Hepatocyte (in vitro differentiated cells): Measurements from ENCODE around the gene COPZ2. TPM values are rescaled to one million over a fixed set of nuclear protein-coding genes. Genes with fewer than 3 reads are reported as not detected.
"Not testable (repeated sequence)": the region's sequence is repeated elsewhere in the genome, so short reads cannot be mapped to it uniquely, and the experiment has no call there.

Experiments used
- DNase-seq: peaks from one replicate; pipeline ENCODE4 v3.0.0-alpha.2; 2016; ENCODE audit warnings: low spot score
- H2AFZ ChIP-seq: fragments of 200-600 bp; sonication (generic); 2 replicates; pipeline ENCODE4 v1.6.0; 2016; ENCODE audit warnings: antibody characterized with exemption, mild to moderate bottlenecking
- H3K27ac ChIP-seq: fragments of 200-600 bp; sonication (generic); 2 replicates; pipeline ENCODE4 v1.5.1; 2016; ENCODE audit warnings: mild to moderate bottlenecking
- H3K27me3 ChIP-seq: fragments of 200-600 bp; sonication (generic); 2 replicates; pipeline ENCODE4 v1.6.1; 2016
- H3K36me3 ChIP-seq: fragments of 200-600 bp; sonication (generic); replicated peaks from 2 replicates; pipeline ENCODE4 v1.5.1; 2016; ENCODE audit warnings: low read depth; ENCODE audit not compliant: insufficient read depth
- H3K4me1 ChIP-seq: fragments of 200-600 bp; sonication (generic); 2 replicates; pipeline ENCODE4 v1.5.1; 2016; ENCODE audit warnings: mild to moderate bottlenecking, moderate library complexity; ENCODE audit not compliant: insufficient read depth
- H3K4me2 ChIP-seq: fragments of 200-600 bp; sonication (generic); 2 replicates; pipeline ENCODE4 v1.6.0; 2016
- H3K4me3 ChIP-seq: fragments of 200-600 bp; sonication (generic); 2 replicates; pipeline ENCODE4 v1.5.1; 2016; ENCODE audit warnings: mild to moderate bottlenecking
- H3K79me2 ChIP-seq: fragments of 200-600 bp; sonication (generic); 2 replicates; pipeline ENCODE4 v1.6.0; 2017; ENCODE audit warnings: mild to moderate bottlenecking
- H3K9me2 ChIP-seq: fragments of 200-600 bp; sonication (generic); replicated peaks from 2 replicates; pipeline ENCODE4 v1.6.0; 2017; ENCODE audit warnings: mild to moderate bottlenecking; ENCODE audit not compliant: insufficient read depth
- H3K9me3 ChIP-seq: fragments of 200-600 bp; sonication (generic); 2 replicates; pipeline ENCODE4 v1.5.1; 2016; ENCODE audit warnings: low read depth, mild to moderate bottlenecking
- H4K20me1 ChIP-seq: fragments of 200-600 bp; sonication (generic); 2 replicates; pipeline ENCODE4 v1.6.0; 2016; ENCODE audit warnings: mild to moderate bottlenecking; ENCODE audit not compliant: insufficient read depth, poor library complexity, severe bottlenecking
- EZH2 ChIP-seq: fragments of 200-600 bp; sonication (generic); IDR thresholded peaks from 2 replicates; pipeline ENCODE4 v1.6.1; 2016; ENCODE audit warnings: antibody characterized with exemption, mild to moderate bottlenecking, borderline replicate concordance
- EZH2phosphoT487 ChIP-seq: fragments of 200-600 bp; sonication (generic); IDR thresholded peaks from one replicate; pipeline ENCODE4 v1.6.1; 2018; ENCODE audit warnings: antibody characterized with exemption, mild to moderate bottlenecking, low read depth, moderate library complexity; ENCODE audit not compliant: unreplicated experiment, severe bottlenecking
- WGBS: methylation state at CpG from one replicate; pipeline ENCODE4 v1.1.6; 2016; ENCODE audit warnings: low lambda C conversion rate; ENCODE audit errors: missing lambda C conversion rate; 5-methylcytosine and 5-hydroxymethylcytosine counted together
- polyA plus RNA-seq: library from polyadenylated mRNA; unstranded; fragments of >200 nt; fragmentation: Nextera tagmentation; extraction: Ambion mirVana; gene quantifications from 2 replicates; pipeline ENCODE4 v1.2.1, GENCODE V29; 2016
- total RNA-seq: library from RNA; depleted of rRNA; stranded (reverse); fragments of >200 nt; gene quantifications from 2 replicates; pipeline ENCODE4 v1.2.3, GENCODE V29; 2014
- TF ChIP-seq, protein P1 (sequence below): fragments of 200-600 bp; sonication (generic); IDR thresholded peaks from 2 replicates; pipeline ENCODE4 v1.5.1; 2016; ENCODE audit warnings: antibody characterized with exemption, mild to moderate bottlenecking; ENCODE audit not compliant: poor library complexity

The COPZ2 gene
- total and polyA plus RNA-seq, 2 experiments from 2014 or later, result 36.0 to 139 TPM

DNA sequence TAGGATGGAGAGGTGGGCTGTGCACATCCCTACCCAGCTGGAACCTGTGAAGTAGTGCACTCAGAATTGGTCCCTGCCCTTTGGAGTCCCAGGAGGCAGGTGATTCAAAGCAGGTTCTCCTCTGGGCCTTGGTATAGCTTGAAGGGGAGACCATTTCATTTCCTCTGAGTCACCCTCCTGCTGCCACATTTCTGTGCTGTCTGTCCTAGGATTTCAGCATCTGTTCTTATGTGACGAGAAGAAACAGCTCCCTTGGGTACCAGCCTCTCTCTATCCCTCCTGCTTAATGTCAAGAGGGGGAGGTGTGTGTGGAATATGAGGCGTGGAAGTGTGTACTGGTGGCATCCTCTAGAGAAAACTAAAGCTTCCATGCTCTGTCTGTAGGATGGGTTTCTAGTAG, 5.6 kb upstream of the COPZ2 start:
- H3K4me2 ChIP-seq, result no peak overlapping the region
- no peaks in the 10 kb centered on the region for H3K9me3 ChIP-seq
- H4K20me1 ChIP-seq, result no peaks in the 10 kb centered on the region
- no peak overlapping the region for H3K4me3 ChIP-seq
- no peaks in the 10 kb centered on the region for H3K9me2 ChIP-seq
- H3K36me3 ChIP-seq, result no peaks in the 10 kb centered on the region
- H2AFZ ChIP-seq, result no peak overlapping the region
- TF ChIP-seq, protein P1, sequence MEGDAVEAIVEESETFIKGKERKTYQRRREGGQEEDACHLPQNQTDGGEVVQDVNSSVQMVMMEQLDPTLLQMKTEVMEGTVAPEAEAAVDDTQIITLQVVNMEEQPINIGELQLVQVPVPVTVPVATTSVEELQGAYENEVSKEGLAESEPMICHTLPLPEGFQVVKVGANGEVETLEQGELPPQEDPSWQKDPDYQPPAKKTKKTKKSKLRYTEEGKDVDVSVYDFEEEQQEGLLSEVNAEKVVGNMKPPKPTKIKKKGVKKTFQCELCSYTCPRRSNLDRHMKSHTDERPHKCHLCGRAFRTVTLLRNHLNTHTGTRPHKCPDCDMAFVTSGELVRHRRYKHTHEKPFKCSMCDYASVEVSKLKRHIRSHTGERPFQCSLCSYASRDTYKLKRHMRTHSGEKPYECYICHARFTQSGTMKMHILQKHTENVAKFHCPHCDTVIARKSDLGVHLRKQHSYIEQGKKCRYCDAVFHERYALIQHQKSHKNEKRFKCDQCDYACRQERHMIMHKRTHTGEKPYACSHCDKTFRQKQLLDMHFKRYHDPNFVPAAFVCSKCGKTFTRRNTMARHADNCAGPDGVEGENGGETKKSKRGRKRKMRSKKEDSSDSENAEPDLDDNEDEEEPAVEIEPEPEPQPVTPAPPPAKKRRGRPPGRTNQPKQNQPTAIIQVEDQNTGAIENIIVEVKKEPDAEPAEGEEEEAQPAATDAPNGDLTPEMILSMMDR, result no peak
- TF ChIP-seq EZH2phosphoT487, result no peak
- TF ChIP-seq EZH2, result no peak
- H3K27me3 ChIP-seq, result peaks cover 11% of the 10 kb centered on the region
- peaks cover 12% of the 10 kb centered on the region for H3K79me2 ChIP-seq
- no peak for DNase-seq
- peaks cover 14% of the 10 kb centered on the region for H3K4me1 ChIP-seq
- WGBS, result 55% methylated on average over 2 of the region's 2 CpGs
- H3K27ac ChIP-seq, result no peak overlapping the region

DNA sequence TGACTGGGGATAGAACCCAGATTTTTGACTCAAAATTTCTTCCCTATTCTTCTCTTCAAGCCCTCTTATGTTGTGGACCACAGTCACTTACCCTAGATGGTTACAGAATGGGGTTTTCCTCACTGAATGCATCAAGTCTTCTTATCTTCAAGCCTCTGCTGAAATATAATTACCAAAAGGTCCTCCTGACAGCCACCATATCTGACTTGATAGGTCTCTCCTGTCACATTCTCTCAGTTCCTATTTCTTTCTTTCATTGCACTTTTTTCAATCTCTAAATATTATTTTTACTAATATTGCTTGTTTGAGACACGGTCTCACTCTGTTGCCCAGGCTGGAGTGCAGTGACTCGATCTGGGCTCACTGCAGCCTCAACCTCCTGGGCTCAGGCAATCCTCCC, 1.1 kb upstream of the COPZ2 start:
- H3K4me1 ChIP-seq, result peaks cover 10% of the 10 kb centered on the region
- TF ChIP-seq EZH2 (no peak), EZH2phosphoT487 (no peak)
- TF ChIP-seq, protein P1, result no peak
- H3K36me3 ChIP-seq, result no peaks in the 10 kb centered on the region
- no peak overlapping the region for H3K27ac ChIP-seq
- no peak overlapping the region for H3K4me2 ChIP-seq
- H4K20me1 ChIP-seq, result no peaks in the 10 kb centered on the region
- DNase-seq, result no peak
- H3K79me2 ChIP-seq, result no peaks in the 10 kb centered on the region
- no peaks in the 10 kb centered on the region for H3K9me2 ChIP-seq
- H3K27me3 ChIP-seq, result peaks cover 26% of the 10 kb centered on the region
- no peak overlapping the region for H2AFZ ChIP-seq
- H3K9me3 ChIP-seq, result no peaks in the 10 kb centered on the region
- WGBS, result 91% methylated on average over 2 of the region's 2 CpGs
- no peak overlapping the region for H3K4me3 ChIP-seq

DNA sequence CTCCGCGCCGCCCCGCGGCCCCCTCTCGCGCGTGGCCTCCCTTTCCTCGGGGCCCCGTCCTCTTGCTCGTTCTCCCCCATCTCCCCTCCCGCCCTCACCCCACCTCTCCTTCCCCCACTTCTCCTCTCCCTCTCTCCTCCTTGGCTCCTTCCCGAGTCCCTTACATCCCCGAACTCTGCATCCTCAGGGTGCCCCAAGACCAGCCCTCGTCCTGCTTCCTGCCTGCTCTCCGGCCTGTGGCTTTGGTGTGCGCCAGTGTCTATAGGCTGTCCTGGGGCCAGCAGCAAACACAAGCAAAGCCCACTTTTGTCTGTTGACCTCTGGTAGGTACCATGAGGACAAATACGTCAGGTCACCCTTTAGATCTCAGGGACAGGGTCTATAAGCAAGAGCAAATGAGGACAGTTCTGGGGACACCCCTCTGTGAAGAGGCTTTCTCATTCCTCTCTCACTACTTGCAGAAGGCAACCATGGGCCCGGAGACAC, 284 bp upstream of the COPZ2 start:
- no peak for DNase-seq
- Histone ChIP-seq H3K9me3 (no peaks in the 10 kb centered on the region), H3K79me2 (no peaks in the 10 kb centered on the region), H3K4me1 (peaks cover 10% of the 10 kb centered on the region), H3K36me3 (no peaks in the 10 kb centered on the region), H3K9me2 (no peaks in the 10 kb centered on the region), H2AFZ (peak overlapping the region; percentile 94), H3K4me3 (peak overlapping the region; percentile 20), H3K27me3 (peaks cover 26% of the 10 kb centered on the region), H4K20me1 (no peaks in the 10 kb centered on the region), H3K27ac (peak overlapping the region; percentile 47), H3K4me2 (peak overlapping the region; percentile 86)
- TF ChIP-seq, protein P1, result no peak
- TF ChIP-seq EZH2phosphoT487 (no peak), EZH2 (peak; percentile 34)
- WGBS, result 31% methylated on average over 7 of the region's 19 CpGs

GRCh38 chr17:48036693-48037035, 933 bp downstream of the COPZ2 start:
- no peak overlapping the region for H3K4me3 ChIP-seq
- no peak for DNase-seq
- no peaks in the 10 kb centered on the region for H3K9me2 ChIP-seq
- H4K20me1 ChIP-seq, result no peaks in the 10 kb centered on the region
- no peaks in the 10 kb centered on the region for H3K79me2 ChIP-seq
- H3K27ac ChIP-seq, result no peak overlapping the region
- peaks cover 26% of the 10 kb centered on the region for H3K27me3 ChIP-seq
- 44% methylated on average over 6 of the region's 6 CpGs for WGBS
- H3K4me2 ChIP-seq, result peak overlapping the region; percentile 86
- no peak overlapping the region for H2AFZ ChIP-seq
- no peaks in the 10 kb centered on the region for H3K36me3 ChIP-seq
- peaks cover 10% of the 10 kb centered on the region for H3K4me1 ChIP-seq
- H3K9me3 ChIP-seq, result no peaks in the 10 kb centered on the region
- TF ChIP-seq EZH2phosphoT487, result no peak
- peak; percentile 28 for TF ChIP-seq EZH2
- TF ChIP-seq, protein P1, result no peak

GRCh38 chr17:48034734-48035133, 2.9 kb downstream of the COPZ2 start:
- not testable (repeated sequence) for DNase-seq, H3K4me1 ChIP-seq, H3K79me2 ChIP-seq, H2AFZ ChIP-seq, H3K4me2 ChIP-seq, H3K36me3 ChIP-seq, H3K4me3 ChIP-seq, H3K9me2 ChIP-seq, H3K27ac ChIP-seq, H4K20me1 ChIP-seq, H3K9me3 ChIP-seq
- WGBS, result 92% methylated on average over 12 of the region's 12 CpGs
- peaks cover 26% of the 10 kb centered on the region for H3K27me3 ChIP-seq
